Activated gamma-delta T cell treated with Interleukin-2 at 50 U/mL for 16 hours (primary cell): Measurements from ENCODE around the gene PIGL.
"Not testable (repeated sequence)": the region's sequence is repeated elsewhere in the genome, so short reads cannot be mapped to it uniquely, and the experiment has no call there.

ENCODE experiments used
- DNase-seq: peaks from one replicate; pipeline ENCODE4 v3.0.0-alpha.2; 2020

PIGL gene

GRCh38 chr17:16222406-16222805 lies 5.4 kb downstream of the PIGL start:
- no peak for DNase-seq

GRCh38 chr17:16229912-16230561 lies 13.0 kb downstream of the PIGL start:
- not testable (repeated sequence) for DNase-seq

- DNase-seq = no peak
These were observed 15.4 kb downstream of the PIGL start for GRCh38 chr17:16232391-16232790.

- DNase-seq = no peak
These were observed 22.9 kb downstream of the PIGL start for GRCh38 chr17:16239931-16240330.

GRCh38 chr17:16241906-16242399 lies 24.9 kb downstream of the PIGL start:
- DNase-seq = no peak

GRCh38 chr17:16243385-16243784 lies 26.4 kb downstream of the PIGL start:
- no peak for DNase-seq

GRCh38 chr17:16243801-16244567 lies 27.0 kb downstream of the PIGL start:
- no peak for DNase-seq

GRCh38 chr17:16247586-16247984 lies 30.6 kb downstream of the PIGL start:
- no peak for DNase-seq

- DNase-seq = no peak
These were observed 33.6 kb downstream of the PIGL start for GRCh38 chr17:16250635-16251034.

- DNase-seq = no peak
These were observed 34.0 kb downstream of the PIGL start for GRCh38 chr17:16251043-16251442.

- DNase-seq = no peak
These were observed 34.5 kb downstream of the PIGL start for GRCh38 chr17:16251556-16251955.

GRCh38 chr17:16254773-16255400 lies 37.9 kb downstream of the PIGL start:
- DNase-seq = no peak

GRCh38 chr17:16255481-16255921 lies 38.5 kb downstream of the PIGL start:
- DNase-seq = no peak

- no peak for DNase-seq
These were observed 41.9 kb downstream of the PIGL start for GRCh38 chr17:16258901-16259300.

- DNase-seq = no peak
These were observed 42.9 kb downstream of the PIGL start for GRCh38 chr17:16259926-16260325.

GRCh38 chr17:16261049-16261448 lies 44.0 kb downstream of the PIGL start:
- no peak for DNase-seq

- DNase-seq = no peak
These were observed 45.2 kb downstream of the PIGL start for GRCh38 chr17:16262201-16262600.

- no peak for DNase-seq
These were observed 50.2 kb downstream of the PIGL start for GRCh38 chr17:16267174-16267573.

- DNase-seq = no peak
These were observed 52.6 kb downstream of the PIGL start for GRCh38 chr17:16269658-16270057.

- DNase-seq = no peak
These were observed 55.3 kb downstream of the PIGL start for GRCh38 chr17:16272111-16272840.

GRCh38 chr17:16273499-16273898 lies 56.5 kb downstream of the PIGL start:
- no peak for DNase-seq

GRCh38 chr17:16273929-16274339 lies 56.9 kb downstream of the PIGL start:
- no peak for DNase-seq

GRCh38 chr17:16275024-16275423 lies 58.0 kb downstream of the PIGL start:
- DNase-seq = no peak
